Karpas-422 (cell line): Measurements from ENCODE around the gene RRP1. TPM values are rescaled to one million over a fixed set of nuclear protein-coding genes. Genes with fewer than 3 reads are reported as not detected.
"Not testable (repeated sequence)": the region's sequence is repeated elsewhere in the genome, so short reads cannot be mapped to it uniquely, and the experiment has no call there.

ENCODE experiments used
- DNase-seq: peaks from one replicate; pipeline ENCODE4 v3.0.0-alpha.2; 2015
- H2AFZ ChIP-seq: fragments of 200-600 bp; sonication (generic); 2 replicates; pipeline ENCODE4 v1.6.1; 2014; ENCODE audit warnings: antibody characterized with exemption, low read length, mixed read lengths
- H3K27ac ChIP-seq: fragments of 200-600 bp; sonication (generic); 2 replicates; pipeline ENCODE4 v1.5.1; 2014; ENCODE audit warnings: mild to moderate bottlenecking, low read length, moderate library complexity
- H3K27me3 ChIP-seq: fragments of 200-600 bp; sonication (generic); 2 replicates; pipeline ENCODE4 v1.6.1; 2014; ENCODE audit warnings: low read length, mixed read lengths
- H3K36me3 ChIP-seq: fragments of 200-600 bp; sonication (generic); 2 replicates; pipeline ENCODE4 v1.6.1; 2014; ENCODE audit warnings: low read length, mixed read lengths; ENCODE audit not compliant: insufficient read depth
- H3K4me1 ChIP-seq: fragments of 200-600 bp; sonication (generic); 2 replicates; pipeline ENCODE4 v1.6.1; 2014; ENCODE audit warnings: mild to moderate bottlenecking, low read length, mixed read lengths
- H3K4me2 ChIP-seq: fragments of 200-600 bp; sonication (generic); 2 replicates; pipeline ENCODE4 v1.6.1; 2014; ENCODE audit warnings: low read length, low read depth, mild to moderate bottlenecking; ENCODE audit not compliant: poor library complexity, severe bottlenecking
- H3K4me3 ChIP-seq: fragments of 200-600 bp; sonication (generic); 2 replicates; pipeline ENCODE4 v1.5.1; 2014; ENCODE audit warnings: mild to moderate bottlenecking, antibody characterized with exemption, low read length, mixed read lengths
- H3K79me2 ChIP-seq: fragments of 200-600 bp; sonication (generic); 2 replicates; pipeline ENCODE4 v1.6.1; 2014; ENCODE audit warnings: mild to moderate bottlenecking, low read length, mixed read lengths
- H3K9ac ChIP-seq: fragments of 200-600 bp; sonication (generic); 2 replicates; pipeline ENCODE4 v1.6.0; 2014; ENCODE audit warnings: low read length
- H3K9me2 ChIP-seq: fragments of 200-600 bp; sonication (generic), shearing (Covaris generic); replicated peaks from 2 replicates; pipeline ENCODE4 v1.6.0; 2014; ENCODE audit warnings: mild to moderate bottlenecking, low read length, moderate library complexity; ENCODE audit not compliant: insufficient read depth
- H3K9me3 ChIP-seq: fragments of 300-700, 200-600 bp; sonication (generic); 2 replicates; pipeline ENCODE4 v1.6.1; 2014; ENCODE audit warnings: low read length, mixed read lengths
- H4K20me1 ChIP-seq: fragments of 200-600 bp; sonication (generic); 2 replicates; pipeline ENCODE4 v1.6.1; 2014; ENCODE audit warnings: mild to moderate bottlenecking, antibody characterized with exemption, low read length, low read depth; ENCODE audit not compliant: insufficient read depth
- total RNA-seq: library from RNA; depleted of rRNA; stranded (reverse); fragments of >200 nt; shearing (Covaris generic); gene quantifications from 2 replicates; pipeline ENCODE4 v1.2.3, GENCODE V29; 2014; ENCODE audit warnings: low replicate concordance

RRP1 gene
- total RNA-seq, 1 experiment from 2014 or later = 28.8 TPM

DNA sequence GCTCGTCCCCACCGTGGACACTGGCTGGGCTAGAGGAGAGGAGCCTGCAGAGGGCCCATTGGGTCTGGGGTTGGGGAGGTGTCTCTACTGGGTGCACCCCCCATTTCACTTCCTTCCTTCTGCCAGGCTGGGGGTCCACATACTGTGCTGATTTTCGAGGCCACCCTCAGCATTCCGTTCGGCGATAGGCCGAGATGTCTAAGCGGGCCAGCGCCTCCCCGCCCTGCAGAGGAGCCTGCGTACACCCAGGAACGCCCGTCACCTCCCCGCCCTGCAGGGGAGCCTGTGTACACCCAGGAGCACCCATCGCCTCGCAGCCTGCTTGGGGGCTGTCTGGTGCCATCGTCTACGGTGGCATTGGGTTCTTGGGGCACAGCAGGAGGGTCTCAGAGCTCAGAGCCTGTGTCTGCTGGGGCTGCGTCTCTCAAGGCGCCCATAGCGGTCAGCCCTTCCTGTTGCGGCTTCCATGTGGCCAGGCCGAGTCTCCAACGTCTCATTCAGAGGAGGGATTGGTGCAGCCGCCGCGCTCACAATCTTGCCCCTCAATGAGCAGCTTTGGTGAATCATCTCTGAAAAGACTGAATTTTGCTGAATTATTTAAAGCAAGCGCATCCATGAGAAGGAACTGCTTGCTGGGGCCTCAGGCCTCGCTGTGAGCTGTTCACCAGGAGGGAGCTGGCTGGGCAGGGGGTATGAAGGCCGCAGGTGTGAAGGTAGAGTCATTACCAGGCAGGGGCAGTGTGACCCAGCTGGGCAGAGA lies 44.9 kb downstream of the RRP1 start:
- Histone ChIP-seq H3K9ac (no peak overlapping the region), H3K9me2 (no peaks in the 10 kb centered on the region), H3K27ac (no peak overlapping the region), H2AFZ (no peak overlapping the region), H3K4me1 (no peaks in the 10 kb centered on the region), H4K20me1 (no peaks in the 10 kb centered on the region), H3K4me2 (no peak overlapping the region), H3K79me2 (no peaks in the 10 kb centered on the region), H3K27me3 (no peaks in the 10 kb centered on the region), H3K4me3 (no peak overlapping the region), H3K9me3 (no peaks in the 10 kb centered on the region), H3K36me3 (no peaks in the 10 kb centered on the region)
- DNase-seq = no peak

DNA sequence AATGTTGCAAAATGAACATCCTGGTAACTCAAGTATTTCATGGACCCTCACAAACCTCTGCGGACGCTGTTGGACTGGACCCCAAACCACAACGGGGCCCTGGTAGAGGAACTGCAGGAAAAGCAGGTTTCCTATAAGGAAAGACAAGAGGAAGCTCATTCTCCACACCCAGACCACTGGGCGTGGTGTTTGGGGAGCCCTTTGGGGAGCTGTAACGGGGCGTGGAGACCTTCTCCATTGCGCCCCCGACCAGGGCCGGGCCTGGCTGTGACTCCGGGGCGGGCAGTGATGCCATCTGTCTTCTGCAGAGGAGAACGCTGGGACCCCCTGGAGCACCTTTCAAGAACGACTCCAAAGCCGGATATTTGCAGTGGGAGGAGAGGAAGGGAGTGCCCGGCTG lies 45.7 kb downstream of the RRP1 start:
- Histone ChIP-seq H3K4me2 (no peak overlapping the region), H3K9ac (no peak overlapping the region), H3K27ac (no peak overlapping the region), H3K9me2 (no peaks in the 10 kb centered on the region), H3K27me3 (no peaks in the 10 kb centered on the region), H3K36me3 (no peaks in the 10 kb centered on the region), H2AFZ (no peak overlapping the region), H3K79me2 (no peaks in the 10 kb centered on the region), H4K20me1 (no peaks in the 10 kb centered on the region), H3K9me3 (no peaks in the 10 kb centered on the region), H3K4me1 (no peaks in the 10 kb centered on the region), H3K4me3 (no peak overlapping the region)
- no peak for DNase-seq

DNA sequence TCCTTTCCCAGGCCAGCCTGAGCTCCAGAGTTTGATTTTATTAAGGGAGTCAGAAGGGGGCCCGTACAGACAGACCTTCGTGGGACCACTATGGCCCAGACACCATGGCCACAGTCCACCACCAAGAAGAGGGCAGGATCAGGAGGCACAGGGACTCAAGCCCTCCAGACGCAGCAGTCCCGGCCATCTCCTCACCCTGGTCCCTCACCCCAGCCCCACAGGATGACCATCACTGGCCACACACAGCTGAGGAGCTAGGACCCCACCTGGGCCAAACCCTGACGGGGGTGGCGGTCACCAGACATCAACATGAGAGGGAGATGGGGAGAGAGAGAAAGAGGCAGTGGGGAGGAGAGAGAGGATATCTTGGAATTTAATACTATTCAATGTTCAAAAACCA lies 46.5 kb downstream of the RRP1 start:
- no peaks in the 10 kb centered on the region for H3K9me3 ChIP-seq
- no peak overlapping the region for H3K4me2 ChIP-seq
- no peaks in the 10 kb centered on the region for H3K27me3 ChIP-seq
- H3K27ac ChIP-seq = no peak overlapping the region
- no peak for DNase-seq
- H4K20me1 ChIP-seq = no peaks in the 10 kb centered on the region
- H3K9me2 ChIP-seq = no peaks in the 10 kb centered on the region
- H3K9ac ChIP-seq = no peak overlapping the region
- H3K4me3 ChIP-seq = no peak overlapping the region
- no peaks in the 10 kb centered on the region for H3K36me3 ChIP-seq
- H2AFZ ChIP-seq = no peak overlapping the region
- no peaks in the 10 kb centered on the region for H3K4me1 ChIP-seq
- H3K79me2 ChIP-seq = no peaks in the 10 kb centered on the region

DNA sequence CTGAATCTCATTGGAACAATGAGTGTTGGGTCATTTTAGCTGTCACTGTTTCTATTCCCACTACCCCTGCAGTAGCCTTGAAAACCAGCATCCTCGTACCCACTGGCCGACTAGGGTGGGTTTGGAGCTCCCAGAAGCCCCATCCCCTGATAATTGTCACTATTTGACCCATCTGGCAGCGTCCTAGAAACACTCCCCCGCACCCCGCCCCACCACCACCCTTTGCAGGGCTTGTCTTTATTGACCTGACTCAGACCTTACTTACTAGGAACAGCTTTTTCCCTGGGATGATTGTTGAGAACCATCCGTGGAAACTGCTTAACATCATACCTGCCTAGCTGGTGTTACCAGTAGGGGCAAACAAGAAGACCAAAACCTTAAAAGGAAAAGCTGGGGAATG lies 47.2 kb downstream of the RRP1 start:
- Histone ChIP-seq H3K9me2 (no peaks in the 10 kb centered on the region), H3K36me3 (no peaks in the 10 kb centered on the region), H3K4me1 (no peaks in the 10 kb centered on the region), H3K27me3 (no peaks in the 10 kb centered on the region), H3K9me3 (no peaks in the 10 kb centered on the region), H3K4me3 (no peak overlapping the region), H3K4me2 (no peak overlapping the region), H3K9ac (no peak overlapping the region), H3K79me2 (no peaks in the 10 kb centered on the region), H3K27ac (no peak overlapping the region), H2AFZ (no peak overlapping the region), H4K20me1 (no peaks in the 10 kb centered on the region)
- DNase-seq = no peak

DNA sequence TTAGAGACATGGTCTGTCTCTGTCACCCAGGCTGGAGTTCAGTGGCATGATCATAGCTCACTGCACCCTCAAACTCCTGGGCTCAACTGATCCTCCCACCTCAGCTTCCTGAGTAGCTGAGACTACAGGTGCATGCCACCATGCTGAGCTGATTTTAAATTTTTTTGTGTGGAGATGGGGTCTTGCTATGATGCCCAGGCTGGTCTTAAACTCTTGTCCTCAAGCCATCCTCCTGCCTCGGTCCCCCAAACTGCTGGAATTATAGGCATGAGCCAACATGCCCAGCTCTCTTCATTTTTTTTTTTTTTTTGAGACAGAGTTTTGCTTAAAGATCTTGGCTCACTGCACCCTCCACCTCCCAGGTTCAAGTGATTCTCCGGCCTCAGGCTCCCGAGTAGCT lies 50.9 kb downstream of the RRP1 start:
- H3K9me3 ChIP-seq = no peaks in the 10 kb centered on the region
- no peaks in the 10 kb centered on the region for H3K79me2 ChIP-seq

GRCh38 chr21:43842742-43843141 lies 53.4 kb downstream of the RRP1 start:
- Histone ChIP-seq H3K9ac (peak overlapping the region; percentile 55), H2AFZ (peak overlapping the region; percentile 92; the same call in 1 of the 2 replicates), H3K9me3 (no peaks in the 10 kb centered on the region), H3K4me3 (peak overlapping the region; percentile 39; the same call in 1 of the 2 replicates), H3K4me2 (peak overlapping the region; percentile 69), H3K79me2 (no peaks in the 10 kb centered on the region), H3K27me3 (no peaks in the 10 kb centered on the region), H3K4me1 (peaks cover 4% of the 10 kb centered on the region), H3K9me2 (no peaks in the 10 kb centered on the region), H4K20me1 (no peaks in the 10 kb centered on the region), H3K36me3 (no peaks in the 10 kb centered on the region), H3K27ac (no peak overlapping the region)
- DNase-seq = peak; percentile 59

More for the DNA sequence above, 50.9 kb downstream of the RRP1 start:
- Histone ChIP-seq H3K36me3 (no peaks in the 10 kb centered on the region), H3K4me3 (no peak overlapping the region), H3K27ac (no peak overlapping the region), H2AFZ (no peak overlapping the region), H3K9me2 (no peaks in the 10 kb centered on the region), H3K27me3 (no peaks in the 10 kb centered on the region), H3K9ac (no peak overlapping the region), H4K20me1 (no peaks in the 10 kb centered on the region), H3K4me1 (peaks cover 4% of the 10 kb centered on the region), H3K4me2 (no peak overlapping the region)
- DNase-seq = no peak

- H3K4me2 ChIP-seq, H3K9ac ChIP-seq, H3K27me3 ChIP-seq, H3K9me3 ChIP-seq, DNase-seq, H3K79me2 ChIP-seq, H3K9me2 ChIP-seq, H3K4me1 ChIP-seq, H3K4me3 ChIP-seq, H4K20me1 ChIP-seq, H2AFZ ChIP-seq, H3K27ac ChIP-seq, H3K36me3 ChIP-seq: not testable (repeated sequence)
These were observed 55.5 kb downstream of the RRP1 start for GRCh38 chr21:43844906-43845305.

DNA sequence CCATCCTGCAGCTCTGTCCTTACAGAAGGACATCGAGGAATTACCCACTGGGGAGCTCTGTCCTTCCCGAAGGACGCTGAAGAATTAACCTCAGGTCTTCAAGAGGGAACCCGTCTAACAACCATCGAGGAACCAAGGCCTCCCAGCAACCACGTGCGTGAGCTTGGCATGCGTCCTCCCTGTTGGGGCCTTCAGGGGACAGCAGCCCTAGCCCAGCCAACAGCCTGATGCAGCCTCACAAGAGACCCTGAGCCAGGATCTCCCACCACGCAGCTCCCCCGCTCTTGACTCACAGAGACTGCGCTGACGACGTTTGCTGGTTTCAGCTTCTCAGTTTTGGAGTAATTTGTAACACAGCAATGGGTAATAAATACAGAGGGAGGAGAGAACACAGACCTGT lies 56.0 kb downstream of the RRP1 start:
- Histone ChIP-seq H3K4me2 (no peak overlapping the region), H3K27me3 (no peaks in the 10 kb centered on the region), H3K79me2 (no peaks in the 10 kb centered on the region), H3K4me1 (peaks cover 4% of the 10 kb centered on the region), H2AFZ (no peak overlapping the region), H3K4me3 (no peak overlapping the region), H3K36me3 (no peaks in the 10 kb centered on the region), H3K27ac (no peak overlapping the region), H3K9ac (no peak overlapping the region), H4K20me1 (no peaks in the 10 kb centered on the region), H3K9me3 (no peaks in the 10 kb centered on the region), H3K9me2 (no peaks in the 10 kb centered on the region)
- no peak for DNase-seq
